Prostate gland (tissue), 2 donors: ENCODE measurements around the gene PTPRE.

Source experiments
- CTCF ChIP-seq, 4 experiments: fragments of 200-600 bp in 2 of 4; fragments of 450-650 bp in 2 of 4; sonication (generic) in 2 of 4; IDR thresholded peaks; 1 replicate in 3 of 4; 2 replicates in 1 of 4; pipeline ENCODE4 v1.5.1; 2016 to 2019; ENCODE audit warnings: antibody characterized with exemption in 4 of 4, mild to moderate bottlenecking in 2 of 4, moderate library complexity in 2 of 4
- POLR2A ChIP-seq: fragments of 450-650 bp; IDR thresholded peaks from one replicate; pipeline ENCODE4 v1.6.1; 2016; ENCODE audit warnings: antibody characterized with exemption, mild to moderate bottlenecking
- POLR2AphosphoS5 ChIP-seq: sonication (generic); formaldehyde crosslinking; IDR thresholded peaks from one replicate; pipeline ENCODE4 v1.6.1; 2017; ENCODE audit warnings: antibody characterized with exemption

GRCh38 chr10:128052696-128053095, 145.8 kb downstream of the PTPRE start:
- TF ChIP-seq CTCF (IDR thresholded peaks at IDR 0.05) (no peak), POLR2AphosphoS5 (no peak), POLR2A (no peak)
